Stimulated activated CD8-positive, alpha-beta memory T cell treated with anti-CD3 and anti-CD28 coated beads, Interleukin-12 subunit alpha, Interleukin-12 subunit beta, amount 100 ng/mL, for 24 hours (primary cell): Measurements from ENCODE around the gene CAPN9.
"Not testable (repeated sequence)": the region's sequence is repeated elsewhere in the genome, so short reads cannot be mapped to it uniquely, and the experiment has no call there.

ENCODE experiments used
- DNase-seq: peaks from one replicate; pipeline ENCODE4 v3.0.0-alpha.2; 2020; ENCODE audit errors: extremely low read depth

Gene CAPN9

DNA sequence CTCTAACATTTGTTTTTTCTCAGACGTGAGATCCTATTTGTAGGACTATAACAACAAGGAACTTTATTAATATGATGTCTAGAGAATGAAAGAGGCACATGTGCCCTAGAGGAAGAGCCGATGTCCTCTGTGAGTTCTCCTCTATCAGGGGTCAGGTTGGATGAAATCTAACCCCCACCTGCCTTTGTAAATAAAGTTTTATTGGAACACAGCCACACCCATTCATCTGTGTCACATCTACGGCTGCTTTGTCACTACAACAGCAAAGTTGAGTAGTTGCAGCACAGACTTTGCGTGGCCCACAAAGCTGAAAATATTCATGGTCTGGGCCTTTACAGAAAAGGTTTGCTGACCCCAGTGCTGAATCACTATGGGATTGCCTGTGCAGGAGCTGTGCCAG is 571 bp upstream of the CAPN9 start:
- no peak for DNase-seq

DNA sequence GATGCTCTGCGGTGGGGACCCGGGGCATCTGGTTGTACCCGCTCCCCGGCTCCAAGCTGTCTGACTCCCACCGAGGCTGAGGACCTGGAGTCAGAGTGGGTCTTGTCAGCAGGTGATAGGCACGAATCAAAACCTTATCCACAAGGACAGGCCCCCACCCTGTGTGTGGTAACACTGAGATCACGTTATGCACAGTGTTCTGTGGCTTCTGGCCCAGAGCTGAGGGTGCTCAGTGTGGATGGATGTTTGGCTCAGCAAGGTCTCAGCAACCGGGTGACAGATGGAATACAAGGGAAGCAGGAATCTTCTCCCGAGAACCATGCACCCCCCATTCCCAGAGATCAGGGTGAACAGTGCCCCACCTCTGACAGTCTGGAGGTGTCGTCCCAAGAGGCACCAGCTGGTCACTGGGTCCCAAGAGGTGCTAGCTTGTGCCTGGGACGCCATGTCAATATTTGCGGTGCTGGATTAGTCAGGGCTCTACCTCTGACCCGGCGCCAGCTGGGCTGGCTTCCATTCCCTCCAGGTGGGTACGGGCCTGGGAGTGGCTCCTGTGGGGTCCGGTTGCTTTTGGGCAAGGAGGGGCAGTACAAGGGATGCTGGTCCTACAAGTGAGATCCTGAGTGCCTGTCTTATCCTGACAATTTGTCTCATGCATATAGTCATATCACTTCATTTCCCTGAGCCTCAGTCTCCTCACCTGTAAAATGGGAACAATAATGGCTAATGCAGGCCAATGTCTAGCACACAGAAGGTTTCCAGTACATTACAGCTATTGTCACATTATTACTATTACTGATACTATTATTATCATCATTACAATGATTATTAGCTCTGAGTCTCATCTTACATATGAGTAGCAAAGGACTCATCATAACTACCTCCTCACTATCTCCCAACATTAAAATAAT is 957 bp downstream of the CAPN9 start:
- DNase-seq: no peak

DNA sequence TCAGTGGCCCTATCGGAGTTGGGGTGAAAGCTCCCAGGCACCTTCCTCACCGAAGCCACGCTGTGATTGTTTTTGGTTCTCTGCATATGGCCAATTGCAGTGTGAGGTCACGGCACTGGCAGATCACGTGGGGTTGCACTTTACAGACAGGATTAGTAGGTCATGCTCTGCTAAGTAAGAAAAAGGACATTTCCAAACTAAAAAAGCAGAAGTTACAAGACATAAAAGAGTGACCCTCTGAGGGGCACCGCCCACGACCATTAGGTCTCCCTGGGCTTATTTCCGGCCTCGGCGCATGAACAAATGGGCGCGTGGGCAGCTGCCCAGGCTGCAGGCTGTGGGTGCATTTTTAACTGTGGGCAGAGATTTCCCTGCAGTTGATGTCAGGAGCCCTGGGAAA is 2.0 kb downstream of the CAPN9 start:
- DNase-seq: no peak

DNA sequence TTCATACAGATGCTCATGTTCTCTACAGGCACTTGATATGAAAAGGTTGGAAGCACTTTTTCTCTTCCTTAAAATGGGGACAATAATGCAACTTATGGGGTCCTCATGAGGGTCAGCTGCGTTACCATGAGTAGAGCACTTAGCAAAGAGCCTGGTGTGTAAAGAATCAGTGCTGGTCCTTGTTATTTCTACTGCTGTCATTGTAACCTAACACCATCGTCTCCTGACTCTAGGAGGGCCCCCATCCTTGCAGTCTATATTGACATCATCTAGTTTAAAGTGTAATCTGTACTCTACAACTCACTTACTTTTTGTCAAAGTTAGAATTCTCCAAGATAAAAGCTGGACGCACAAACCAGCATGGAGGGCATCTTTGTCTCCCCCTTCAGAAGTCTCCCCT is 2.4 kb downstream of the CAPN9 start:
- no peak for DNase-seq

DNA sequence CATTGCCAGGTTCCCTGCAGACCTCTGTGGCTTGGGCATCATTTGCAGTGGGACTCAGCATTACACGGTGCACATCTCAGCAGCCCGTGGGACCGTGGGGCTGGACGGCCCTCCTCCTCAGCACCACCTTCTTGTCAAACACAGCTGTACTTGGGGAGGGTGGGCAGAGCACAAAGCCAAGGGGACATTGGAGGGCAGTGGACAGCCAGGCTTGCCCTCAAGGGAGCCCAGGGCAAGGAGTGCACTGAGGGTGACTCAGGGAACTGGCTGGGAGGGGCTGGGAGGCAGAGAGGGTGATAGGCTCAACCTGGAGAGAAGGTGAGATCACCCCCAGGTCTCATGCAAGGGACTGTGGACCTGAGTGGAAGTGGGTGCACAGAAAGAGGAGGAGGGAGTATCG is 3.4 kb downstream of the CAPN9 start:
- no peak for DNase-seq

DNA sequence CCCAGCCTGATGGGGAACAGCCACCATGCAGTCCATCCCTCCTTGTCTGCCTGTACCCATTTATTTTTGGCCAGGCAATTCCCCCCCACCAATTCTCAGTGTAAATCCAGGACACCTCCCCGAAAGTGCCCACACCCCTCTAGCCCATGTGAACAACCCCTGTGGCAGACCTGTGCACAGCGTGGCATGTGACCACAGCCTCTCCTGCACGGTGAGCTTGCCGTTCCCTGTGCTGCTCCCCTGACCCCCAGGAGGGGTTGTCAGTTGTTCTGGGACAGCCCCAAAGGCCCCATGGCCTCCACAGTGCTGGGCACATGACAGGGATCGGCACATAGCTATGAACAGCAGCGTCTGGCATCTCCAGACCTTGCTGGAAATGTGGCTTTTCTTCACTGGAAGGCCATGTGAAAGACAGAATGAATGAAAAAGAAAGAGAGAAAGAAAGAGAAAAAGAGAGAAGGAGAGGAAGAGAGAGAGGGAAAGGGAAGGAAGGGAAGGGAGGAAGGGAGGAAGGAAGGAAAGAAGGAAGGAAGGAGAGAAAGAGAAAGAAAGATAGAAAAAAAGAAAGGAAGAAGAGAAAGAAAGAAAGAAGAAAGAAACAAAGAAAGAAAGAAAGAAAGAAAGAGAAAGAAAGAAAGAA is 3.9 kb downstream of the CAPN9 start:
- DNase-seq: no peak

DNA sequence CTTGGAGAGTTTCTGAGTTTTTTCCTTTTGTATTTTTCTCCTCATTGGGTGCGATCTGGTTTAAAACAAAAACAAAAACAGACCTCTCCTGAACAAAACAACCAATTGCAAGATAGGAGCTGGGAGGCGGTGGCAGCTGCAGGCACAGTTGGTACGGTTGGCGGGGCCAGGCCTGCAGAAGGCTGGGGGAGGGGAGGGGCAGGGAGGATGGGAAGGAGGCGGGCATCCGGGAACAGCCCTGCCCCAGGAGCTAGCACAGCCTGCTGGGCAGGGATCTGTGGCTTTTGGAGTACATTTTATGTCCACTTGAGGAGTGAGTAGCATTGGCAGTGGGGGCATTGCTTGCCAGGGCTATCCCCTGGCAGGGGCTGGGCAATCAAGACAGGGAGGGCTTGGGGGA is 5.2 kb downstream of the CAPN9 start:
- no peak for DNase-seq

DNA sequence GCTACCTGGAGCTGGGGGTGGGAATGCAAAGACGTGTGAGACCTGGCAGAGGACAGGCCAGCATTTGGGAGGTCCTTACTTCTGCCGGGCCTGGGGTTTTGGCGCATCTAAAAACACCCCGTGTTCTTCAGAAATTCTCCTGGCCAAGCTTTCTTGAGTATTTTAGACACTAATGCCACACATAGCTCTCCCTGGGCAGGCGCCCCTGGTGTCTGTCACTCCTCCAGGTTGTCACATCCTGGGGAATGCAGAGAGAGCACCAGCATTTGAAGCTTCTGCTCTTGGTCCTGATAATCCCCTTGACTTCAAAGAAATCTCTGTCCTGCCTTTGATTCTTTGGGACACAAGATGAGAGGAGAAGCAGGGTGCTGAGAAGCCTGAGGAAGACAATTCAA is 6.0 kb downstream of the CAPN9 start:
- DNase-seq: no peak

DNA sequence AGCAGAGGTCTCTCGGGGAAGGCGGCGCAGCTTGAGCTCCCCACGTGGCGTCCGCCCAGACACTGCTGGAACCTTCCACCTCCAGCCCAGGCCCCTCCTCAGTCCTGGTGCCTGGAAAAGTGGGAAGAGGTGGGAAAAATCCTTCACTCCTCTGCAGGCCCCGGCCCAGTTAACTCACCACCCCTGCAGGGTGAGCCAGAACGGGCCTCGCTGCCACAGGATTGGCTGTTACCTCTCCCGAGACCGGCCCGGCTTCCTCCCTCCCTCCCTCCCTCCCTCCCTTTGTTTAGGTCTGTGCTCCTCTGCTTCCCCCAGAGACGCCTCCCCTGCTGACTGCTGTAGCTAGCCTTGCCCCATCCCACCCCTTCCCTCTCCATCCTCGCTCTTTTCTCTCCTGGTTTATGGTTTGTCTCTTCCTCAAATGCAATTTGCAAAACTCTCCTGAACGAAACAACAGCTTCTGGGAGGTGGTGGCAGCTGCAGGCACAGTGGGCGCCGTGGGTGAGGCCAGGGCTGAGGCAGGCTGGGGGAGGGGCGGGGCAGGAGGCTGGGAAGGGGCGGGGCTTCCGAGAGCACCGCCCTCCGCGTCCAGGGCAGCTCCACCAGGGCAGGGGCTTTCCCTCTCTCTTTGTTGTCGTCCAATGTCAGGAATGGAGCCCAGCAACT is 6.5 kb downstream of the CAPN9 start:
- no peak for DNase-seq

DNA sequence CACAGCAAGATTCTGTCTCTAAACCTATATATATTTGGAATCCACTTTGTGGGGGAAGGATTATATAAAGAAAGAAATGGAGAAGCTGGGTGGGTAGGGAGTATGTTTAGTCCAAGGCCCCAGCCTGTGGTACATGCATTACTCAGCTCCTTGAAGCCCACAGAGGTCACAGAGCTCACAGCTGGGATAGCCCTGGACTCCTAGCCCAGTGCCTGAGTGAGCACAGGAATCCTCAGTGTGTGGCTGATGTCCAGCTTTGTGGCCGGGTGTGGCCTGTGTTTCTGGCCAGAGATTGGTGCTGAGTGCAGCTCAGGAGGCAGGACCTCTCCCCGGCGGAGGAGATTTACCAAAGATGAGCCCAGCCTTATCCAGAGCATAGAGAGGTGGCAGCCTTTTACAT is 7.6 kb downstream of the CAPN9 start:
- DNase-seq: no peak

DNA sequence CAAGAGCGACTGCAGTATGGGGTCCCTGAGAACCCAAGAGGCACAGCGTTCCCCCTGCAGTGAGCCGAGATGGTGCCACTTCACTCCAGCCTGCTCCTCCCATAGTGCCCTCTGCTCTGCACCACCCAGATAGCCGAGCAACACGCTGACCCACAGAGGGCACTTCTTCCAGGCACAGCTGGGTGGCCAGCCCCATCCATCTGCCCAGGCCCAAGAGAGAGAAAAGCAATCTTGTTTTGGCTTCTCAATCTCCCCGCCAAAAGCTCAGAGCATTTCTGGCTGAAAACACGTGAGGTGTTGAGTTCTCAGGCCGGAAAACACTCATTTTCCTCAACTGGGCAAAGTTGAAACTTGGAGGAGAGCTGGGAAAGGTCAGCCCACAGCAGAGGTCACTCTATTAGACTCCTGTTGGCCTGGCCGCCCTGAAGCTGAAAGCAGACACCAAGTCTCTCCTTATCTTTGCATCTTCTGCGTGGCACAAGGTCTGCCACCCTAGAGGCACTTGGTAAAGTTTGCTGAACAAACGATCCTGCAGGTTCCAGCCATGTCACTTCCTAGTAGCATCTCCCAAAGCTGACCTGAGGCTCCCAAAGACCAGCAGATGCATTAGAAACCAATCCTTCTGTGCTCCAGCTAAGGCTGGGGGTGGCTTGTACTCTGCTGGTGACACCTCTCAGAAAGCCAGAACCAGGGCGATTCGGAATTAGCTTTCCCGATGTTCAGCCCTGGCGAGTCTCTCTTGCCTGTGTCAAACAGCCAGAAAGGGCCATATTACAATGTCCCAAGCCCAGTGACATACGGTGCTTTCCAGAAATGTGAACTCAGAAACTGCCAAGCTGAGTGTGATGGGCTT is 10.9 kb downstream of the CAPN9 start:
- DNase-seq: no peak

DNA sequence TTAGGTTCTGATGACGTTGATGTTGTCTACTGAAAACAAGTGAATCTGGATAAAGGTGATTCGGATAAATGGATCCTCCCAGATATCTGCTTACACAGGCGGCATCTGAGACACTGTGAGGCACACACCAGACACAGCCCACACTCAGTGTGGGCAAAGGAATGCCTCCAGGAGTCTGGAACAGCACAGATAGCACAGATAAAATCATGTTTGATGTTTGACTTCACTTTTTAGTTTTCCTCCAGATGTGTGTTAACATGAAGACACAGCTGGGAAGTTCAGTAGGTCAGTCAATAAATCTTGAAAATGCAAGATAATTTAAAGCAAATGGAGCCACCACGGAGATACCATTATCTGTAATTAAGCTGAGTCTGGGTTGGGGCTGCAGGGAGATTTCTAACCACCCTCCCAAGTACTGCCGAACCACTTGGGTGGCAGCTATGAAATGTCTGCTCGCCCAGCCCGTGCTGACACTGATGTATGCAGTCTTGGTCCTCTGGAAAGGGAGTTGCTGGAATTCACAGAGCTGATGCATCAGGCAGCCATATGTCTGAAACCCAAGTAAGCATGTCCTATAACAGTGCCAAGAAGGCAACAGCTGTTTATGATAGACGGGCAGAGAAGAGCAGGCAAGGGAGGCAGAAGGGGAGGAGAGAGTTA is 11.7 kb downstream of the CAPN9 start:
- no peak for DNase-seq

DNA sequence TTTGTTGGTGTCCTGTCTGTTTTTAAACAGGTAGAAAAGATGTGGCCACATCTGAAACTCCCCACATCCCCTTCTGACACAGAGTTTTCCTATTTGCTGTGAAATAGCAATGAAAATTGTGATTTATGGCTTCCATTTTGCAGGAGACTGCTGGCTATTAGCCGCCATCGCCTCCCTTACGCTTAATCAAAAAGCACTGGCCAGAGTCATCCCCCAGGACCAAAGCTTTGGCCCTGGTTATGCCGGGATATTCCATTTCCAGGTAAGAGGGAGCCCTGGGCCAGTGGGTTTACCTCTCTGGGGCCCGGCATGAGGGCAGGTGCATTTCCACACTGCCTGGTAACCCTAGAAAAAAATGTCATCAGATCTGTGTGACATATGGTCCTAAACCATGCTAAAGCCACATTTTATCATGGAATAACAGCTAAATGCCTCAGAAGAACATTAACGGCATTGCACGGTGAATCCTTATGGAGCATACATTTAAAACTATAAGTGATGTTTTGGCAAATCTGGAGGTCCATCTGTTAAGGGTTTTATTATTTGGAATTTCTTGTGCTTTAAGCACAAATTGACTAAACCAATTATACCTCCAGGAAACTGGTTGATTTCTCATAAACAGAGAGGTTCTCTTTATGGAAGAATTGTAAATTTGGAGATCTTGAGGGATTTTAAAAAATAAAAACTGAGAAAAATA is 12.3 kb downstream of the CAPN9 start:
- no peak for DNase-seq

DNA sequence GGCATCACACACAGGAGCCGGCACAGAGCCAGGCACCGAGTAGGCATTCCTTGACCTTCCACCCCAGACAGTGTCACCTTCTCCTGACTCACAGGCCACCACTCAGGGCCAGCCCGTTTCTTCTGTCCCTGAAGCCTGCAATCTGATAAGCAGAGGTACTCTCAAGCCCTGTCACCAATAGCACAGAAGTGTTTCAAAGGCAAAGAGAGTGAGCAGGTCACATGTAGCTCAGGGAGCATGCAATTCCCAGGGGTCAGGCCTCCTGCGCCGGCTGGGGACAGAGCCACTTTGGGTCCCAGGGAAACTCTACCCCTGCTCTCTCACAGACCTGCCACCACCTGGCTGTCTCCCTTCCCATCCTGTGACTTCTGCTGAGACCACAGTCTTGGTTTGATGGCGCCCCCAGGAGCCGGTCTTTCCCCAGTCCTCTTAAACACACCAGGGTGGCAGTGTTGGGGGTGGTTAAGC is 13.2 kb downstream of the CAPN9 start:
- no peak for DNase-seq

DNA sequence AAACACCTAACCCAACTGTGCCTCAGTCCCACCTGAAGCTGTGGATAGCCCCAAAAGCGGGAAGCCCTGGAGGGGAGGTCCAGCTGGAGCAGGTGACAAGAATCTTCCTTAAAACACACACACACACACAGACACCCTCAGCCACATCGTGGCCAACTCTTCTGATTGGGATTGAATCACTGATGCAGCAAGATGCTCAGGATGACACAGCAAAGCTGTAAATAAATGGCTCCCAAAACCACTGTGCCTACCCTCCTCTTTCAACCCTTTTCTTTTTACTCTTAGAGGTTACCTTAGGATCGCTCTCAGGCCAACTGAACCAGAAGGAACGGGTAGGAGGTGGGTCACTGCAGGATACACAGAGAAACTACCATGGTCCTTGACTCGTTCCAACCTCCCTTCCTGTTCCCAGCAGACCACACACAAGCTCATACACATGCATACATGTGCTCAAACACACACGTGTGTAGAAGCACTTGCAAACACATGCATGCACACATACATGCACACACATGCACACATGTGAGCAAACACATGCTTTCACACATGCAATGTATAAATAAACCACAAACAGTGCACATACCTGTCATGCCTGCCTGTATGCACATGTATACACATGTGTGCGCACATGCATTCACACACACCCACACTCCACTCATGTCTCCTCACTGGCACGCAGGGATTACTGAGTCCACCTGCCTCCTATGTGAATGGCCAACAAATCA is 14.4 kb downstream of the CAPN9 start:
- DNase-seq: no peak

DNA sequence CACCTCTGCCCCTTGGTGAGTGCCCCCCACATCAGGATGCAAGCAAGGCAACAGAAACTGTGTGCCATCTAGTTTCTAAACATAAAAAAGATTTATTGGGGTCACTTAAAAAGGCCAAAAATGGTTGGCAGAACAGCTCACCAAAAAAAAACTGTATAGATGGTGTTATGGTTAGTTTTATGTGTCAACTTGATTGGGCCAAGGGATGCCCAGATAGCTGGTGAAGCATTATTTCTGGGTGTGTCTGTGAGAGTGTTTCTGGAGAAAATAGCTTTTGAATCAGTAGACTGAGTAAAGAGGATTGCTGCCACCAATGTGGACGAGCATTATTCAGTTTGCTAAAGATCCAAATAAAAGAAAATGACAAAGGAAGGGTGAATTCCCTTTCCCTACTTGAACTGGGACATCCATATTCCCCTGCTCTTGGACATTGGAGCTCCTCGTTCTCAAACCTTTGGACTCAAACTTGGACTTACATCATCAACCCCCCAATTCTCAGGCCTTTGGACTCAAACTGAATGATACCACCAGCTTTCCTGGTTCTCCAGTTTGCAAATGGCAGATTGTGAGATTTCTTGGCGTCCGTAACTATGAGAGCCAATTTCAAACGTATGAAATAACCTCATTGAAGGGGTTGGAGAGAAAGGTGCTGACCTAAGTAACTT is 16.9 kb downstream of the CAPN9 start:
- DNase-seq: no peak

DNA sequence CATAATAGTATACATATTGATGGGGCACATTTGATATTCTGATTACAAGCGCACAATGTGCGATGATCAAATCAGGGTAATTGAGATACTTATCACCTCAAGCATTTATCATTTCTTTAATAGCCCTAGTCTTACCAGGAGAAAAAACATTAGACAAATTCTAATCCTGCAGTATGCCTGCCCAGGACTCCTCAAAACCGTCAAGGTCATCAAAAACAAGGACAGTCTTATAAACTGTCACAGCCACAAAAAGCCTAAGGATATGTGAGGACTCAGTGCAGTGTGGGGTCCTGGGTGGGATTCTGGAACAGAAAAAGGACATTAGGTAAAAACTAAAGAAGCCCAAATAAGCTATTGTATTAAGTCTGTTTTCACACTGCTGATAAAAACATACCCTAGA is 19.1 kb downstream of the CAPN9 start:
- no peak for DNase-seq

DNA sequence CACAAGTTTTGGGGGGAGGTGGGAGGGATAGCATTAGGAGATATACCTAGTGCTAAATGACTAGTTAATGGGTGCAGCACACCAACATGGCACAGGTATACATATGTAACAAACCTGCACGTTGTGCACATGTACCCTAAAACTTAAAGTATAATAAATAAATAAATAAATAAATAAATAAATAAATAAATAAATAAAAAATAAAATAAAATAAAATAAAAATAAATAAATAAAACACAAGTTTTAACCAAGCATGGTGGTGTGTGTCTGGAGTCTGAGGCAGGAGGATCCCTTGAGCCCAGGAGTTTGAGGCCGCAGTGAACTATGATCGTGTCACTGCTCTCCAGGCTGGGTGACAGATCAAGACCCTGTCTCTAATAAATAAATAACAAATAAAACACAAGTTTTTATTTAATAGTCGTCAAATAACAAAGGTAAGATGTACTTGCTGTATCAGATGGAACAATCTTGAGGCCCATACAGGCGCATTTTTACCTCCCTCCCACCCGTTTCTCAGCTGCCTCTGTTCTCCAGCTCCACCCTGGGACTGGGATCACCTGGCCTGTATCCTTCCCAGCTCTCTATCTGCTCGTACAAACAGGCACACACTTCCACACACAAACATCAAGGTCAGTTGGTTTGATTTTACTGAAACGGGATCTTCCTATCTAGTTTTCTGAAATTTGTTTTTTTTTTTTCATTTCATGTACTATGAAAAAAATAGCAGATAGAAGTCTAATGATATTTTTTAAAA is 20.8 kb downstream of the CAPN9 start:
- DNase-seq: not testable (repeated sequence)
